ENCODE data around the gene ZNRF4. TPM values are rescaled to one million over a fixed set of nuclear protein-coding genes. Genes with fewer than 3 reads are reported as not detected.

ZNRF4 gene
- total RNA-seq, 4 donors from 2014 or later, result not detected

DNA sequence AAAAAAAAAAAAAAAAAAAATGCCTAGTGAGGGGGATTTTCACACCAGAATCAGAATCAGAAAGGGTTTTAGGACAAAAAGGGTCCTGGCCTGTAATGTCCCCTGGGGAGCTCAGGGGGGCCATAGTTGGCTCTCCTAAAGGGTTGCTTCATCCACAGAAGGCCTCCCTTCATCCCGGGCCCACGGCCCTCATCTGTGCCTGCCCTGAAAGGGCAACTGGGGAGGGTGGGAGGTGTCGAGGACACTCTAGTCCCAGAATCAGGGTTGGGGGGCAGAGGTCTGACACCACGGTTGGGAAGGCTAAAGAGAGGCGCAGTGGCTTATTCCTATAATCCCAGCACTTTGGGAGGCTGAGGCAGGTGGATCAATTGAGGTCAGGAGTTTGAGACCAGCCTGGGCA is 22.5 kb upstream of the ZNRF4 start:
- TF ChIP-seq CTCF (IDR thresholded peaks at IDR 0.05), result no peak
- no peak for TF ChIP-seq POLR2A (IDR thresholded peaks at IDR 0.05)
- WGBS, 2 donors, result 70 to 72% methylated on average over 5 of the region's 5 CpGs
- H3K4me3 ChIP-seq (ENCODE audit: low read depth, poor library complexity, severe bottlenecking), result no peak overlapping the region
- no peak for DNase-seq (ENCODE audit: low spot score in 2 of 2)
- intact Hi-C loops (cut with DNase I; ENCODE audit: low total_unique reads), result no loop called here

DNA sequence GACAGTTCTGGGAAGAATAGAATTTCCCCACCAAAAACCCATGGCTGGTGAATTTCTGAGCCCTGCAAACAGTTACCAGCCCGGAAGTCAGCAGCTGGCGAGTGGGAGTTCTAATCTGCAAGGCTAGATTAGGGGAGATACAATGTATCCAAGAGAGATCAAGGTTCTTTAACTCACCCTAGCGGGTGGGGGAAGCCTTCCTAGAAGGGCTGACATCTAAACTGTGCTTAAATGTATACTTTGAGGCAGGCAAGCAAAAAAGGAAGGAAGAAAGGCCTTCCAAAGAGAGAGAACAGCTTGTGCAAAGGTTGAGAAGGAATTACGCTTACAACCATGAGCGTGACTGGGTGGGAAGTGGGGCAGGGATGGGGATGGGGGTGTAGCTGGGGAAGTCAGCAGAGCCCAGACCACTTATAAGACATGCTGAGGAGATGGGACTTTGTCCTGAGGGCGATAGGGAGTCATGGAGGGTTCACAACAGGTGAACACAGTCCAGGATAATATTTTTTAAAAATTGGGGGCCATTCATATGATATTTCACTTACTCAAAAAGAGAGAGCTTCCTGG is 20.8 kb upstream of the ZNRF4 start:
- no peak overlapping the region for H3K4me3 ChIP-seq (ENCODE audit: low read depth, poor library complexity, severe bottlenecking)
- DNase-seq (ENCODE audit: low spot score in 2 of 2), result no peak
- TF ChIP-seq CTCF (IDR thresholded peaks at IDR 0.05) (no peak), POLR2A (IDR thresholded peaks at IDR 0.05) (no peak)
- WGBS, 2 donors, result 66 to 68% methylated on average over 6 of the region's 6 CpGs
- intact Hi-C loops (cut with DNase I; ENCODE audit: low total_unique reads), result no loop called here

GRCh38 chr19:5434970-5435641 is 20.1 kb upstream of the ZNRF4 start:
- DNase-seq (ENCODE audit: low spot score in 2 of 2), result no peak
- intact Hi-C loops (cut with DNase I; ENCODE audit: low total_unique reads), result no loop called here
- no peak overlapping the region for H3K4me3 ChIP-seq (ENCODE audit: low read depth, poor library complexity, severe bottlenecking)
- WGBS, 2 donors, result 60 to 64% methylated on average over 9 of the region's 9 CpGs
- TF ChIP-seq POLR2A (IDR thresholded peaks at IDR 0.05) (no peak), CTCF (IDR thresholded peaks at IDR 0.05) (no peak)

DNA sequence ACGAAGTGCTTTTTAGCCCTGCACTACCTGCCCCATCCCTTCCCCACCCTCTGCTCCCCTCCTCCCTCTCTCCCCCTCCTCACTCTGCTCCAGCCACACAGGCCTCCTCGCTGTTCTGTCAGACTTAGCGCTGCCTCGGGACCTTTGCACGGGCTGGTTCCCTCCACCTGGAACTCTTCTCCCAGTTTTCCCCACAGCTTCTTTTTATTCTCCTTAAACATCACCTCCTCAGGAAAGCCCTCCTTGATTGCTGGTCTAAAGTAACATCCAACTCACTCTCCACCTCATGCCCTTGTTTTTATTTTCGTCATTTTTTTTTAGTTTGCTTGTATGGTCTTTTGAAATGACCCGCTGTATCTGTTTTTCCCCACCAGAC is 19.6 kb upstream of the ZNRF4 start:
- no peak overlapping the region for H3K4me3 ChIP-seq (ENCODE audit: low read depth, poor library complexity, severe bottlenecking)
- TF ChIP-seq CTCF (IDR thresholded peaks at IDR 0.05), result no peak
- no peak for TF ChIP-seq POLR2A (IDR thresholded peaks at IDR 0.05)
- intact Hi-C loops (cut with DNase I; ENCODE audit: low total_unique reads), result no loop called here
- no peak for DNase-seq (ENCODE audit: low spot score in 2 of 2)
- 79 to 89% methylated on average over 7 of the region's 7 CpGs for WGBS, 2 donors

- intact Hi-C loops (cut with DNase I; ENCODE audit: low total_unique reads), result no loop called here
- 3 to 7% methylated on average over 20 to 39 of the region's 41 CpGs for WGBS, 2 donors
- no peak for TF ChIP-seq CTCF (IDR thresholded peaks at IDR 0.05)
- TF ChIP-seq POLR2A (IDR thresholded peaks at IDR 0.05), result no peak
- no peak for DNase-seq (ENCODE audit: low spot score in 2 of 2)
- H3K4me3 ChIP-seq (ENCODE audit: low read depth, poor library complexity, severe bottlenecking), result no peak overlapping the region
Measured at GRCh38 chr19:5436106-5436947, 18.9 kb upstream of the ZNRF4 start.

Measured in lower leg skin (tissue), 4 donors.